Adrenal gland (tissue), 5 donors: Measurements from ENCODE around the gene ACP4.

Source experiments
- CTCF ChIP-seq, 6 experiments: fragments of 450-650 bp in 4 of 6; fragments of 200-600 bp in 2 of 6; sonication (generic) in 1 of 6; IDR thresholded peaks; 1 replicate in 5 of 6; 2 replicates in 1 of 6; pipeline versions ENCODE4 v1.5.1 to v1.8.0; 2016 to 2021; ENCODE audit warnings: antibody characterized with exemption in 6 of 6, mild to moderate bottlenecking in 2 of 6, moderate library complexity in 1 of 6
- POLR2A ChIP-seq, 2 donors: fragments of 450-650 bp; IDR thresholded peaks; one replicate each; pipeline ENCODE4 v1.6.1; 2017; ENCODE audit warnings: antibody characterized with exemption in 2 of 2, mild to moderate bottlenecking in 2 of 2, moderate library complexity in 1 of 2
- donor health status: DM: no; HTN: no; CAD: no.

GRCh38 chr19:50835103-50835784, 45.0 kb downstream of the ACP4 start:
- TF ChIP-seq CTCF (IDR thresholded peaks at IDR 0.05) (no peak), POLR2A (IDR thresholded peaks at IDR 0.05) (no peak)
